Measurements from ENCODE around the gene ZNF552.
A peak's percentile ranks its signal among the peaks of the same experiment; 100 is the strongest.

Gene ZNF552

GRCh38 chr19:57786906-57787305 is 27.8 kb downstream of the ZNF552 start:
- no peak overlapping the region for H3K27ac ChIP-seq

GRCh38 chr19:57786286-57786685 is 28.4 kb downstream of the ZNF552 start:
- TF ChIP-seq, protein P1, sequence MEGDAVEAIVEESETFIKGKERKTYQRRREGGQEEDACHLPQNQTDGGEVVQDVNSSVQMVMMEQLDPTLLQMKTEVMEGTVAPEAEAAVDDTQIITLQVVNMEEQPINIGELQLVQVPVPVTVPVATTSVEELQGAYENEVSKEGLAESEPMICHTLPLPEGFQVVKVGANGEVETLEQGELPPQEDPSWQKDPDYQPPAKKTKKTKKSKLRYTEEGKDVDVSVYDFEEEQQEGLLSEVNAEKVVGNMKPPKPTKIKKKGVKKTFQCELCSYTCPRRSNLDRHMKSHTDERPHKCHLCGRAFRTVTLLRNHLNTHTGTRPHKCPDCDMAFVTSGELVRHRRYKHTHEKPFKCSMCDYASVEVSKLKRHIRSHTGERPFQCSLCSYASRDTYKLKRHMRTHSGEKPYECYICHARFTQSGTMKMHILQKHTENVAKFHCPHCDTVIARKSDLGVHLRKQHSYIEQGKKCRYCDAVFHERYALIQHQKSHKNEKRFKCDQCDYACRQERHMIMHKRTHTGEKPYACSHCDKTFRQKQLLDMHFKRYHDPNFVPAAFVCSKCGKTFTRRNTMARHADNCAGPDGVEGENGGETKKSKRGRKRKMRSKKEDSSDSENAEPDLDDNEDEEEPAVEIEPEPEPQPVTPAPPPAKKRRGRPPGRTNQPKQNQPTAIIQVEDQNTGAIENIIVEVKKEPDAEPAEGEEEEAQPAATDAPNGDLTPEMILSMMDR (conservative IDR thresholded peaks at IDR 0.05): no peak
- H3K27ac ChIP-seq: no peak overlapping the region

More at GRCh38 chr19:57786906-57787305, 27.8 kb downstream of the ZNF552 start:
- TF ChIP-seq, protein P1 (conservative IDR thresholded peaks at IDR 0.05): no peak

DNA sequence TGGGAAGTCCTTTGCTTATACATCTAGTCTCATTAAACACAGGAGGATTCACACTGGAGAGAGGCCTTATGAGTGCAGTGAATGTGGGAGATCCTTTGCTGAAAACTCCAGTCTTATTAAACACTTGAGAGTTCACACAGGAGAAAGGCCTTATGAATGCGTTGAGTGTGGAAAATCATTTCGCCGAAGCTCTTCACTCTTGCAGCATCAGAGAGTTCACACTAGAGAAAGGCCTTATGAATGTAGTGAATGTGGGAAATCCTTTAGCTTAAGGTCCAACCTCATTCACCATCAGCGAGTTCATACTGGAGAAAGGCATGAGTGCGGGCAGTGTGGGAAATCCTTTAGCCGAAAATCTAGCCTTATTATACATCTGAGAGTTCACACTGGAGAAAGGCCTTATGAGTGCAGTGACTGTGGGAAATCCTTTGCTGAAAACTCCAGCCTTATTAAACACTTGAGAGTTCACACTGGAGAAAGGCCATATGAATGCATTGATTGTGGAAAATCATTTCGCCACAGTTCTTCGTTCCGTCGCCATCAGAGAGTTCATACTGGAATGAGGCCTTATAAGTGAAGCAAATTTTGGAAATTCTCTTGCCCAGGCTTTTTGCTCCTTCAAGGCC is 35.4 kb downstream of the ZNF552 start:
- TF ChIP-seq, protein P1 (conservative IDR thresholded peaks at IDR 0.05): no peak

DNA sequence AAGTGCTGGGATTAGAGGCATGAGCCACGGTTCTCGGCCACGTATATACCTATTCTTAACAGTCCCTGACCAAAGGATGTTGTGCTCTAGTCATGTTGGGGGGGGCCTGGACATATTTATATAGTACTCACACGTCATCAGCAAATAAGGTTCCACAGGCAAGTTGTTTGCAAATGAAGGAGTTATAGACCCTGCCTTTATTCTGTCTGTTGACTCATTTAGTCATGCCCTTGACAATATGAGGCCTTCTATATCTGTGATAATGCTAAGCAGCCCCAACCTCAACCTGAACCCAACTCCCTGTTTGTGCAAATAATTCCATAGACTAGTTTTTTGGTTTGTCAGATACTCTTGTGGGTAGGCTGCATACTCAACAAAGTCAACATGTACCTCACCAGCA is 36.4 kb downstream of the ZNF552 start:
- TF ChIP-seq, protein P1 (conservative IDR thresholded peaks at IDR 0.05): no peak

More for the DNA sequence above, 35.4 kb downstream of the ZNF552 start:
- H3K27ac ChIP-seq: no peak overlapping the region

DNA sequence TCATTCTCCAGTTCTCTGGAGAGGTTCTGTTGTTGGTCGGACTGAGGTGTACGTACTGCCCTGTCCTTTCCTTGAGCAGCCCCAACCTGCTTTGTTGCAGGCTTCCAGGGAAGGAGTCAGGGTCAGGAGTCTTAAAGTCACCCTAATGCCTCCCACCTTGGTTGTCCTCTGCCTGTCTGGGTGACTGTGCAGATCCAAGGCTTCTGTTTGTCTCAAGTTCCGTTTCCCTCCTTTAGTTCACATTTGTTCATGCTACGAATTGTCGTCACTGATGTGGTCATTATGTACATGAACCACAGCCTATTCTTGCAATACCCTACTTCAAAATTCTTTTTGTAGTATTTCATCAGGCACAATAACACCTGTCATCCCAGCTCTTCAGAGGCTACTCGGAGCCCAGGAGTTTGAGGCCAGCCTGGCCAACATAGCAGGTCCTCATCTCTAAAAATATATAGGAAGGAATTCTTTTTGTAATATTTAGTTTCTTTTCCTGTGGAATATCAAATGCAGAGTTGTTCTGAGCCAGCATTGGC is 37.9 kb downstream of the ZNF552 start:
- no peak overlapping the region for H3K27ac ChIP-seq
- TF ChIP-seq, protein P1 (conservative IDR thresholded peaks at IDR 0.05): no peak

More for the DNA sequence above, 36.4 kb downstream of the ZNF552 start:
- H3K27ac ChIP-seq: no peak overlapping the region

DNA sequence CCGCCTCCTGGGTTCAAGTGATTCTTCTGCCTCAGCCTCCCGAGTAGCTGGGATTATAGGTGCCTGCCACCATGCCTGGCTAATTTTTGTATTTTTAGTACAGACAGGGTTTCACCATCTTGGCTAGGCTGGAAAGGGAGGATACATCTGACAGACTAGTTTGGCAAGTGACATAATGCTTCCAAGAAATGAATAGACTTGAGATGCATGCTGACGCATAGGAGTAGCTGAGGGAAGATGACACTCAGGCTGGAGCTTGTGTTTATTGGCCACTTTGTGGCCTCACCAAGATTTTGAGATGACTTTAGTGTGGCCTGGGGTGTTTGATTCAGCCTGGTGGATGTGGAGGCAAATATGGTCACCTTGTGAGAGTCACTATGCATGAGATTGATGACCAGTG is 41.2 kb downstream of the ZNF552 start:
- TF ChIP-seq, protein P1 (conservative IDR thresholded peaks at IDR 0.05): no peak
- H3K27ac ChIP-seq: no peak overlapping the region

GRCh38 chr19:57771417-57771816 is 43.3 kb downstream of the ZNF552 start:
- TF ChIP-seq, protein P1 (conservative IDR thresholded peaks at IDR 0.05): no peak
- peak overlapping the region; percentile 92; the same call in 1 of the 2 replicates for H3K27ac ChIP-seq

Measured in VCaP (cell line).